Prostate gland (tissue), 2 donors: ENCODE results near the gene CKMT2. TPM values are rescaled to one million over a fixed set of nuclear protein-coding genes. Genes with fewer than 3 reads are reported as not detected.

Source experiments
- DNase-seq: peaks from one replicate; pipeline ENCODE4 v3.0.0-alpha.2; 2019; ENCODE audit warnings: low spot score
- H3K27ac ChIP-seq, 2 donors: fragments of 200-600 bp; sonication (generic); 2 replicates each; pipeline ENCODE4 v1.5.1; 2017 to 2019
- H3K27me3 ChIP-seq: fragments of 200-600 bp; sonication (generic); replicated peaks from 2 replicates; pipeline ENCODE4 v1.5.1; 2019; ENCODE audit not compliant: insufficient read depth
- H3K36me3 ChIP-seq, 2 donors: fragments of 200-600 bp; sonication (generic); 1 replicate in 1 of 2; 2 replicates in 1 of 2; pipeline versions ENCODE4 v1.5.1 to v1.8.1; 2017 to 2019
- H3K4me1 ChIP-seq: fragments of 200-600 bp; sonication (generic); replicated peaks from 2 replicates; pipeline ENCODE4 v1.5.1; 2019
- H3K4me3 ChIP-seq, 2 donors: fragments of 200-600 bp; sonication (generic); 2 replicates each; pipeline ENCODE4 v1.5.1; 2017 to 2019
- H3K9me3 ChIP-seq: fragments of 200-600 bp; sonication (generic); 2 replicates; pipeline ENCODE4 v1.5.1; 2017
- CTCF ChIP-seq, 4 experiments: fragments of 200-600 bp in 2 of 4; fragments of 450-650 bp in 2 of 4; sonication (generic) in 2 of 4; IDR thresholded peaks; 1 replicate in 3 of 4; 2 replicates in 1 of 4; pipeline ENCODE4 v1.5.1; 2016 to 2019; ENCODE audit warnings: antibody characterized with exemption in 4 of 4, mild to moderate bottlenecking in 2 of 4, moderate library complexity in 2 of 4
- POLR2A ChIP-seq: fragments of 450-650 bp; IDR thresholded peaks from one replicate; pipeline ENCODE4 v1.6.1; 2016; ENCODE audit warnings: antibody characterized with exemption, mild to moderate bottlenecking
- POLR2AphosphoS5 ChIP-seq: sonication (generic); formaldehyde crosslinking; IDR thresholded peaks from one replicate; pipeline ENCODE4 v1.6.1; 2017; ENCODE audit warnings: antibody characterized with exemption
- whole genome bisulfite sequencing: methylation state at CpG from one replicate; pipeline ENCODE4 v1.1.5; 2018; 5-methylcytosine and 5-hydroxymethylcytosine counted together
- intact Hi-C: fragments of 100-400 bp; cut with DNase I; formaldehyde crosslinking; loops from one replicate; pipeline ENCODE4 v1.14.2; 2022
- total RNA-seq, 2 donors: library from RNA; depleted of rRNA; stranded (reverse); fragments of >200 nt; gene quantifications; one replicate each; pipeline ENCODE4 v1.1.0, GENCODE V29; 2016

CKMT2 gene
- total RNA-seq, 2 donors from 2014 or later = 9.8 to 25.4 TPM

- under 1% methylated on average over 33 of the region's 54 CpGs for WGBS
- Histone ChIP-seq H3K27me3 (no peaks in the 10 kb centered on the region), H3K4me1 (peaks cover 10% of the 10 kb centered on the region), H3K27ac (peak within 1 kb of the TSS; percentile 92 to 94), H3K36me3 (no peaks in the 10 kb centered on the region), H3K9me3 (no peaks in the 10 kb centered on the region), H3K4me3 (peak within 1 kb of the TSS; percentile 85)
- DNase-seq = peak; percentile 89
- intact Hi-C loops = loop anchor here (5.0 to 10.0 kb wide), 3 partner anchors 69 to 866 kb away; partner anchors contain the start of gene CKMT2
- TF ChIP-seq CTCF (IDR thresholded peaks at IDR 0.05) = peak in 3 of 4 experiments; percentile 24 to 54 (median 53)
- TF ChIP-seq POLR2AphosphoS5 = peak; percentile 95
- peak; percentile 74 for TF ChIP-seq POLR2A
These were observed 68.3 kb downstream of the CKMT2 start, which contains the start of gene ZCCHC9 for GRCh38 chr5:81301271-81302015. ZCCHC9 (plus strand) TSS chr5:81301587; CDS start chr5:81304758, 3,171 bp downstream.

- H3K4me3 ChIP-seq = peak overlapping the region in 1 of 2 donors; percentile 85
- H3K4me1 ChIP-seq = peaks cover 10% of the 10 kb centered on the region
- H3K27ac ChIP-seq = peak overlapping the region in 1 of 2 donors; percentile 94
- H3K9me3 ChIP-seq = no peaks in the 10 kb centered on the region
- H3K27me3 ChIP-seq = no peaks in the 10 kb centered on the region
- no peak for DNase-seq
- intact Hi-C loops = loop anchor here (5.0 to 10.0 kb wide), 3 partner anchors 70 to 865 kb away; partner anchors contain the start of gene CKMT2
- no peak for TF ChIP-seq POLR2AphosphoS5
- 93% methylated on average over 5 of the region's 5 CpGs for WGBS
- no peaks in the 10 kb centered on the region for H3K36me3 ChIP-seq
These were observed 69.5 kb downstream of the CKMT2 start for GRCh38 chr5:81302596-81302995.

GRCh38 chr5:81303563-81303962 is 70.4 kb downstream of the CKMT2 start:
- H3K4me3 ChIP-seq = no peak overlapping the region
- no peak for TF ChIP-seq CTCF (IDR thresholded peaks at IDR 0.05)
- TF ChIP-seq POLR2A = no peak
- no peak for TF ChIP-seq POLR2AphosphoS5
- H3K4me1 ChIP-seq = peaks cover 10% of the 10 kb centered on the region
- no peaks in the 10 kb centered on the region for H3K27me3 ChIP-seq
- H3K27ac ChIP-seq = peak overlapping the region in 1 of 2 donors; percentile 28
- H3K36me3 ChIP-seq = no peaks in the 10 kb centered on the region
- H3K9me3 ChIP-seq = no peaks in the 10 kb centered on the region
- DNase-seq = no peak
- intact Hi-C loops = loop anchor here (5.0 to 10.0 kb wide), 3 partner anchors 71 to 864 kb away; partner anchors contain the start of gene CKMT2
- WGBS = 90% methylated on average over 1 of the region's 1 CpG

- intact Hi-C loops = loop anchor here (10.0 kb wide), 1 partner anchor 621 kb away; no protein-coding TSS in a partner anchor
- no peaks in the 10 kb centered on the region for H3K27me3 ChIP-seq
- no peak overlapping the region for H3K4me3 ChIP-seq
- H3K36me3 ChIP-seq = no peaks in the 10 kb centered on the region
- H3K9me3 ChIP-seq = no peaks in the 10 kb centered on the region
- no peak for DNase-seq
- TF ChIP-seq POLR2AphosphoS5 = no peak
- no peak for TF ChIP-seq POLR2A
- H3K27ac ChIP-seq = no peak overlapping the region
- H3K4me1 ChIP-seq = no peaks in the 10 kb centered on the region
These were observed 72.7 kb downstream of the CKMT2 start for GRCh38 chr5:81305785-81306184.

- WGBS = 88% methylated on average over 2 of the region's 2 CpGs
- Histone ChIP-seq H3K27me3 (no peaks in the 10 kb centered on the region), H3K9me3 (no peaks in the 10 kb centered on the region), H3K4me1 (no peaks in the 10 kb centered on the region), H3K27ac (no peak overlapping the region), H3K4me3 (no peak overlapping the region), H3K36me3 (no peaks in the 10 kb centered on the region)
- DNase-seq = no peak
- intact Hi-C loops = loop anchor here (10.0 kb wide), 1 partner anchor 624 kb away; no protein-coding TSS in a partner anchor
- TF ChIP-seq POLR2AphosphoS5 (no peak), CTCF (IDR thresholded peaks at IDR 0.05) (no peak)
These were observed 75.7 kb downstream of the CKMT2 start for GRCh38 chr5:81308836-81309235.
